ENCODE results near the gene EDNRA.

EDNRA gene

DNA sequence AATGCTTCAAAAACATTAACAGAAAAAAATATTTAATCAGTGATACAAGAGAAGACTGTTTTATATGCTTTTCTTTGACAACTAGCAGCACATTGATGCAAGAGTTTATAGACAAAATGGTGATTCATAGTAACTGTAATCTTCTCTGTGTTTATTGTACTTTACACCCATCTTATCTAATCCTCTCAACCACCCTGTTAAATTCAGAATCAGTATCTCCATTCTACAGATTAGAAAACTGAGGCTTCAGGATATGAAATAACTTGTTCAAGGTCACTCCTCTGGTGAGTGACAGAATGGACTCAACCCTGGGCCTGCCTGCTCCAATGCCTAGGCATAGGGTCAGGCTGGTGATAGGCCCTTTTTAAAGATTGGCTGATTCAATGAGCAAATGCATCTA lies 110.2 kb downstream of the EDNRA start:
- no peak for FAIRE-seq

DNA sequence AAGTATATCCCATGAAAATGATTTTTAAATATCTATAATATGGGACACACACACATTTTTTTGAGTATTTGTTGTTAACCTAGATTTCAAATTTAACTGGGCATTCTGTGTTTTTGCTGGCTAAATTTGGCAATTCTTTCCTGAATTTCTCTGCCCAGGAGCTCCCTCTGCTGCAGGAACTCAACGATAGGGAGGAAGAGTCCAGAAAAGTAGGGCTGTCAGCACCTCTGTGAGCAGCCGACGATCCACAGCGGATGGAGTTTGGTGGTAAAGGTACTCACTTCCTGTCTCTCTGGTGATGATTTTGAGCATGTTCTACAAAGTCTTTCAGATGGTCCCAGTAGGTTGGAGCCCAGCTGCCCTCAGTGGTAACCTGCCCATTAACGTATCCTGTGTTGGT lies 113.2 kb downstream of the EDNRA start:
- FAIRE-seq = no peak

Measured in islet of Langerhans (tissue), 1 donor.